Stomach smooth muscle (tissue), 2 donors: ENCODE data around the gene KYNU.

Source experiments
- H3K27ac ChIP-seq: one replicate; pipeline ENCODE4 v1.7.0; 2013; ENCODE audit warnings: mild to moderate bottlenecking, low read length, inconsistent platforms
- H3K27me3 ChIP-seq, 2 donors: one replicate each; pipeline ENCODE4 v1.7.0; 2013; ENCODE audit warnings: low read length in 2 of 2; ENCODE audit not compliant: insufficient read depth in 2 of 2, control insufficient read depth in 1 of 2
- H3K36me3 ChIP-seq, 2 donors: one replicate each; pipeline ENCODE4 v1.7.0; 2013; ENCODE audit warnings: low read length in 2 of 2; ENCODE audit not compliant: control insufficient read depth in 2 of 2, insufficient read depth in 2 of 2
- H3K4me1 ChIP-seq: one replicate; pipeline ENCODE4 v1.7.0; 2013; ENCODE audit warnings: low read length; ENCODE audit not compliant: control insufficient read depth, insufficient read depth
- H3K4me3 ChIP-seq, 2 donors: one replicate each; pipeline ENCODE4 v1.7.0; 2013; ENCODE audit warnings: low read length in 2 of 2
- H3K9ac ChIP-seq, 2 donors: one replicate each; pipeline ENCODE4 v1.7.0; 2013; ENCODE audit warnings: low read length in 2 of 2, mild to moderate bottlenecking in 1 of 2
- H3K9me3 ChIP-seq, 2 donors: one replicate each; pipeline ENCODE4 v1.7.0; 2013; ENCODE audit warnings: low read length in 2 of 2; ENCODE audit not compliant: control insufficient read depth in 2 of 2
- donor health status: healthy.
- donor health status: Pancreatic carcinoma.

KYNU gene

GRCh38 chr2:142870526-142870925, 6.9 kb upstream of the KYNU start:
- Histone ChIP-seq H3K27ac (no peak overlapping the region), H3K27me3 (no peaks in the 10 kb centered on the region), H3K36me3 (no peaks in the 10 kb centered on the region), H3K9me3 (no peaks in the 10 kb centered on the region), H3K4me1 (no peaks in the 10 kb centered on the region), H3K4me3 (no peak overlapping the region), H3K9ac (no peak overlapping the region)

- Histone ChIP-seq H3K4me1 (no peaks in the 10 kb centered on the region), H3K4me3 (no peak overlapping the region), H3K27me3 (no peaks in the 10 kb centered on the region), H3K9me3 (no peaks in the 10 kb centered on the region), H3K36me3 (no peaks in the 10 kb centered on the region), H3K27ac (no peak overlapping the region), H3K9ac (no peak overlapping the region)
These were observed 6.1 kb upstream of the KYNU start for GRCh38 chr2:142871396-142871795.

DNA sequence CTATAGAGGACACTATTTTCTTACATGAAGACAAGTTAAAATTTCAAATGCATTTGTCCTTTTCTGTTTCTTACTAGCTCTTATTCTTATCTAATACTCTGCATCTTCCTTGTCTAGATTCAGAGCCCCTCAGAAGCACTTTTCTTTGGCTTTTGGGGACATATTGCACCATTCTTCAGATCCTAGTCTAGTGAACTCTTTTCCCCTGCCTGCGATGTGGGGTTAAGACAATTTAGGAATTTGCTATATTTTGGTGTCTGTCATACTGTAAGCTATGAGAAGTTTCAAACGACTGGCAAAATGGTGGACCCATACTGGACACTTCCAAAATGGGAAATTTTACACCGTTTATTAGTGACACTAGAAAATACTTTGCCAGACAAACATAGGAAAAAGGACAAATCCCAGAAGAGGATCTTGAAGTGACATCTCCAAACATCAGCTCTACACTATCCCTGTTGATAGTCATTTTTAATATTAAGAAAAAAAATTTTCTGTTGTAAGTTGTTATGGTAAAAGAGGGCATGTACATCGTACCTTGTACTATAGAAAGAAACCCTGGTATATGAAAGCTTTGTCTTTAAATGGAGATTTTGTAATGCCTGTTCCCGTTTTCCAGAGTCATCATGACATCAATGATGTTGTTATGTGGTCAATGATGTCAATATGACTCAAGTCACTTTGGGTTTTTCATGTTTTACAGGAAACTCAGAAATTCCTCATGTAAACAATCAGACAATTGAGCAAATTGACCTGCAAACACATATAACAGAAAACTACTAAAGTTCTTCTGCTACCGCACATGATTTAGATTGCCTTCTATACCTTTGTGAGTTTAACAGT, 4.4 kb upstream of the KYNU start:
- Histone ChIP-seq H3K9ac (no peak overlapping the region), H3K36me3 (no peaks in the 10 kb centered on the region), H3K4me3 (no peak overlapping the region), H3K9me3 (no peaks in the 10 kb centered on the region), H3K4me1 (no peaks in the 10 kb centered on the region), H3K27ac (no peak overlapping the region), H3K27me3 (no peaks in the 10 kb centered on the region)

DNA sequence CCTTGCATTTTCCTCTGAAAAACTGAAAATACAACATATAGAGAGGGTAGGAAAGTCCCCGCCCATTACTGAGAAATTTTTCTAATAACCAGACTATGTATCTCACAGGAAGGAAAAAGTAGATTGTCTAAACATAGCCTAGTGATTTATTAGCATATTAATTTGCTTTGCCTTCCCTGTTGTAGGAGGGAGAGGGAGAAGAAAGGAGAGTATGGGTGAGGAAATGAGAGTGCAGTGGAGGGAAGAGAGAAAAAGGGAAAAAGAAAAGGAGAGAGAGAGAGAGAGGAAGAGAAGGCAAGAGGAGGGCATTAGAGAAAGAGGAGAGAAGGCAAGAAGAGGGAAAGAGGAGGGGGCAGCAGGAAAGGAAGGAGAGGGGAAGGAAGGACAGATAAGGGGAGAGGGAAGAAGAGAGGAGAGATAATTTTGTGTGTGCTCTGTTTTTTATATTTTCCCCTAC, 3.6 kb upstream of the KYNU start:
- Histone ChIP-seq H3K9ac (no peak overlapping the region), H3K4me1 (no peaks in the 10 kb centered on the region), H3K27me3 (no peaks in the 10 kb centered on the region), H3K9me3 (no peaks in the 10 kb centered on the region), H3K4me3 (no peak overlapping the region), H3K27ac (no peak overlapping the region), H3K36me3 (no peaks in the 10 kb centered on the region)

DNA sequence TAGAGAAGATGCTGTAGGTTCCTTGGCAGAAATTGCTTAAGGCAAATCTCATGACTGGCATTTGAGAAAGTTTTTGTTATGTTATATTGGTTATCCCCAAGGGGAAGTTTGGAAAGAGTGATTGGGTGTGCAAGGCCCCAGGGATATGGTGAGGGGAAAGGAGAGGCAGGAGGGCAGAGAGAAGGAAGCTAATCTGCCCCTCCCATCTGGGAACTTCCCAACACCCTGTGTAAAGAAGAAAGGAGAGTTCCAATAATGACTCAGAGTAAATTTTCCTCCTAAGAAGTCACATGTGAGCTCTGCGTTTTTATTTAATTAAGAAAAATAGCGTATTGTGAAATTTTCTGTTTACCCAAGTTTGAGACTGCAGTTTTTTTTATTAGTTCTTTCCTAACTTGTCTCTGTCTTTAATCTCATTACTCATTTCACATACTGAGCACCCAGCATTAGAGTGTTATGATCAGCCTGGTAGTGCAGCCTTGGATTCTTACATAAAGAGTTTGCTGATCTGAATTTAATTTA, 3.1 kb upstream of the KYNU start:
- no peaks in the 10 kb centered on the region for H3K27me3 ChIP-seq
- no peaks in the 10 kb centered on the region for H3K9me3 ChIP-seq
- H3K36me3 ChIP-seq = no peaks in the 10 kb centered on the region
- no peaks in the 10 kb centered on the region for H3K4me1 ChIP-seq
- no peak overlapping the region for H3K4me3 ChIP-seq
- no peak overlapping the region for H3K9ac ChIP-seq
- H3K27ac ChIP-seq = no peak overlapping the region

GRCh38 chr2:142875010-142875409, 2.5 kb upstream of the KYNU start:
- Histone ChIP-seq H3K4me1 (no peaks in the 10 kb centered on the region), H3K27ac (no peak overlapping the region), H3K9ac (no peak overlapping the region), H3K4me3 (no peak overlapping the region), H3K27me3 (no peaks in the 10 kb centered on the region), H3K9me3 (no peaks in the 10 kb centered on the region), H3K36me3 (no peaks in the 10 kb centered on the region)

- Histone ChIP-seq H3K9ac (no peak overlapping the region), H3K36me3 (no peaks in the 10 kb centered on the region), H3K9me3 (no peaks in the 10 kb centered on the region), H3K4me3 (no peak overlapping the region), H3K4me1 (no peaks in the 10 kb centered on the region), H3K27me3 (no peaks in the 10 kb centered on the region), H3K27ac (no peak overlapping the region)
These were observed 1.8 kb upstream of the KYNU start for GRCh38 chr2:142875652-142876051.

DNA sequence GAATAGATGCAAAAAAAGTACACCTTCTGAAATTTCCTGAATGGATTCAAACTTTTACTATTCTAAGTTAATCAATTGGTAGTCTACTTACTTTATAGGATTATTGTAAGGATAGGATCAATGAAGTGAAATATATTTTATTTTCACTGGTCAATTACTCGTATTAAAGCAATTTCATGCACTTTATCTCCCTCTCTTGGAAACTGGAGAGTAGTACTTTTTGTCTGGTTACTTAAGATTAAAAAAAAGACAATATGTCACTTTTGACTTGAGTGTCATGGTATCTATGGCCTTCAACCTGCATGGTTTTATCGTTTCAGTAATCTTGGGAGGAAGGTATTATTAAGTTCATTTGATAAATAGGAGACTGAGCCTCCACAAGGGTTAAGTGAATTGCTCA, 1.0 kb upstream of the KYNU start:
- Histone ChIP-seq H3K4me3 (no peak overlapping the region), H3K36me3 (no peaks in the 10 kb centered on the region), H3K27ac (no peak overlapping the region), H3K9me3 (no peaks in the 10 kb centered on the region), H3K27me3 (no peaks in the 10 kb centered on the region), H3K9ac (no peak overlapping the region), H3K4me1 (no peaks in the 10 kb centered on the region)

- H3K27ac ChIP-seq = no peak overlapping the region
- no peaks in the 10 kb centered on the region for H3K4me1 ChIP-seq
- H3K36me3 ChIP-seq = no peaks in the 10 kb centered on the region
- no peaks in the 10 kb centered on the region for H3K9me3 ChIP-seq
- no peak overlapping the region for H3K9ac ChIP-seq
- H3K27me3 ChIP-seq = no peaks in the 10 kb centered on the region
- no peak overlapping the region for H3K4me3 ChIP-seq
These were observed 691 bp downstream of the KYNU start for GRCh38 chr2:142878031-142878678.

GRCh38 chr2:142879151-142879550, 1.7 kb downstream of the KYNU start:
- no peaks in the 10 kb centered on the region for H3K36me3 ChIP-seq
- no peaks in the 10 kb centered on the region for H3K27me3 ChIP-seq
- H3K27ac ChIP-seq = no peak overlapping the region
- no peak overlapping the region for H3K4me3 ChIP-seq
- no peaks in the 10 kb centered on the region for H3K4me1 ChIP-seq
- no peaks in the 10 kb centered on the region for H3K9me3 ChIP-seq
- H3K9ac ChIP-seq = no peak overlapping the region

GRCh38 chr2:142880279-142880678, 2.8 kb downstream of the KYNU start:
- H3K27ac ChIP-seq = no peak overlapping the region
- no peaks in the 10 kb centered on the region for H3K27me3 ChIP-seq
- H3K9ac ChIP-seq = no peak overlapping the region
- no peaks in the 10 kb centered on the region for H3K9me3 ChIP-seq
- no peaks in the 10 kb centered on the region for H3K4me1 ChIP-seq
- H3K36me3 ChIP-seq = no peaks in the 10 kb centered on the region
- H3K4me3 ChIP-seq = no peak overlapping the region
